ENCODE measurements around the gene PRIMPOL. TPM values are rescaled to one million over a fixed set of nuclear protein-coding genes. Genes with fewer than 3 reads are reported as not detected.
A peak's percentile ranks its signal among the peaks of the same experiment; 100 is the strongest.
"Not testable (repeated sequence)": the region's sequence is repeated elsewhere in the genome, so short reads cannot be mapped to it uniquely, and the experiment has no call there.

Gene PRIMPOL, protein sequence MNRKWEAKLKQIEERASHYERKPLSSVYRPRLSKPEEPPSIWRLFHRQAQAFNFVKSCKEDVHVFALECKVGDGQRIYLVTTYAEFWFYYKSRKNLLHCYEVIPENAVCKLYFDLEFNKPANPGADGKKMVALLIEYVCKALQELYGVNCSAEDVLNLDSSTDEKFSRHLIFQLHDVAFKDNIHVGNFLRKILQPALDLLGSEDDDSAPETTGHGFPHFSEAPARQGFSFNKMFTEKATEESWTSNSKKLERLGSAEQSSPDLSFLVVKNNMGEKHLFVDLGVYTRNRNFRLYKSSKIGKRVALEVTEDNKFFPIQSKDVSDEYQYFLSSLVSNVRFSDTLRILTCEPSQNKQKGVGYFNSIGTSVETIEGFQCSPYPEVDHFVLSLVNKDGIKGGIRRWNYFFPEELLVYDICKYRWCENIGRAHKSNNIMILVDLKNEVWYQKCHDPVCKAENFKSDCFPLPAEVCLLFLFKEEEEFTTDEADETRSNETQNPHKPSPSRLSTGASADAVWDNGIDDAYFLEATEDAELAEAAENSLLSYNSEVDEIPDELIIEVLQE
- total RNA-seq: 10.1 TPM
- polyA plus RNA-seq: 10 to 100 TPM; 11.4 to 20.1 (median 17.0) TPM

DNA sequence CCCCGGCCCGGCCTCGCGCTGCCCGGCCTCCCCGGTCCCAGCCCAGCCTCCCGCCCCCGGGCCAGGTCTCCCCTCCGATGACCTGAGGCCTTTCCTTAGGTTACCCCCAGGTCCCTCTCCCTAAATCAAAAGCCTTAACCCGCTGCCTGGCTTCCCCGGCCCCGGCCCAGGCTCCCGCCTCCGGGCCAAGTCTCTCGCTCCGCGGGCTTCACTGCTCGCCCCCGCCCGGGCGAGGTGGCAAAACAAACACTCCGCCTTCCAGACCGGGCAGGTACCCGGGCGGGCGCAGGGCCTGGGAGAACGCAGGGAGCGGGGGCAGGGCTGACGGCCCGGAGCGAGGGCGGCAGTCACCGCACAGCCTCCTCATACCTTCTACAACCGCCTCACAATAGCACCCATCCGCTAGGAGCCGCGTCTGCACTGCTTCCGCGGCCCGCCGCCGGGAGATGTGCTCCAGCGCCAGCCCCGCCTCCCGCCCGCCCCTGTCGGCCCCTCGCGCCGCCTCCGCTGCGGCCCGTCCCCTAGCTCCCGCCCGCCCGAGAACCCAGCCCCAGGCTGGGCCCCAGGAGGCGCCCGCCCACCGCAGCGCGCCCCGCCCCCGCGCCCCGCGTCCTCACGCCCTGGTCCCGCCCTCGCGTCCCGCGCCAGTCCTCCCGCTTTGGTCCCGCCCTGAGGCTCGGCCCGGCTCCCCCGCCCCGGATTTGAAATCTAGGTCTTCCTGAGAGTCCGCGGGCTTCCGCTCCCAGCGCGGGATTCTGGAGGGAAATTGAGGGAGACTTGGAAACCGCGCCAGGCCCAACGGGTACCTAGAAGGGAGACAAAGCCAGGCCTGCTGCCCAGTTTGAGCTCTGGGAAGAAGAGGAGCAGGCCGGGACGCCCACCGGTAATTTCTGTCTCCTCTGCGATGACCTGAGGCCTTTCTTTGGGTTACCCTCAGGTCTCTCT, at the start of gene PRIMPOL, which contains the start of gene CASP3:
TSS of gene PRIMPOL (plus strand) at position 713 of the 945 bp plus-strand sequence. CDS start 7,403 bp downstream, outside the sequence.
TSS of gene CASP3 (minus strand) at position 422 of the 945 bp plus-strand sequence. CDS start 10,994 bp downstream, outside the sequence.
- Mint-ChIP-seq H3K9me3 (no peaks in the 10 kb centered on the region), H3K27ac (peak within 1 kb of the TSS; percentile 82 to 94 (median 94)), H3K4me3 (peak within 1 kb of the TSS; percentile 94 to 97 (median 94)), H3K27me3 (no peaks in the 10 kb centered on the region), H3K4me1 (peaks cover 28 to 61% (median 43%) of the 10 kb centered on the region in 4 donors), H3K36me3 (peaks cover 26% of the 10 kb centered on the region)
- Histone ChIP-seq H3K9me3 (ENCODE audit: control insufficient read depth in 2 of 2, low read length in 2 of 2) (no peaks in the 10 kb centered on the region), H3K36me3 (ENCODE audit: control insufficient read depth, insufficient read depth, low read length) (peaks cover 11% of the 10 kb centered on the region), H3K4me3 (ENCODE audit: low read depth, low read length) (peak within 1 kb of the TSS; percentile 89), H3K4me1 (ENCODE audit: control insufficient read depth, insufficient read depth, low read length, poor library complexity, severe bottlenecking) (peaks cover 46% of the 10 kb centered on the region), H3K27me3 (ENCODE audit: control insufficient read depth, insufficient read depth, low read length) (no peaks in the 10 kb centered on the region), H3K27ac (ENCODE audit: insufficient read depth, low read length, poor library complexity, severe bottlenecking) (peak within 1 kb of the TSS; percentile 84)
- ATAC-seq (ENCODE audit: low read depth in 2 of 2) (peak; percentile 91 to 94), DNase-seq (peak; percentile 92 to 95 (median 95))

DNA sequence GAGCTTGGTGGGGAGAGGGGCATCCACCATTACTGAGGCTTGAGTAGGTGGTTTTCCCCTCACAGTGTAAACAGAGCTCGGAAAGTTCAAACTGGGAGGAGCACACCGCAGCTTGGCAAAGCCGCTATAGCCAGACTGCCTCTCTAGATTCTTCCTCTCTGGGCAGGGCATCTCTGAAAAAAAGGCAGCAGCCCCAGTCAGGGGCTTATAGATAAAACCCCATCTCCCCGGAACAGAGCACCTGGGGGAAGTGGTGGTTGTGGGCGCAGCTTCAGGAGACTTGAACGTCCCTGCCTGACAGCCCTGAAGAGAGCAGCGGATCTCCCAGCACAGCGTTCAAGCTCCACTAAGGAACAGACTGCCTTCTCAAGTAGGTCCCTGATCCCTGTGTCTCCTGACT, 48.6 kb upstream of the PRIMPOL start:
- H3K4me1 Mint-ChIP-seq; H3K9me3 ChIP-seq (ENCODE audit: control insufficient read depth in 2 of 2, low read length in 2 of 2); H3K27ac Mint-ChIP-seq; H3K36me3 ChIP-seq (ENCODE audit: control insufficient read depth, insufficient read depth, low read length); H3K4me1 ChIP-seq (ENCODE audit: control insufficient read depth, insufficient read depth, low read length, poor library complexity, severe bottlenecking); H3K4me3 Mint-ChIP-seq; ATAC-seq (ENCODE audit: low read depth in 2 of 2); H3K27me3 ChIP-seq (ENCODE audit: control insufficient read depth, insufficient read depth, low read length); H3K4me3 ChIP-seq (ENCODE audit: low read depth, low read length); H3K36me3 Mint-ChIP-seq; H3K27ac ChIP-seq (ENCODE audit: insufficient read depth, low read length, poor library complexity, severe bottlenecking): not testable (repeated sequence)
- DNase-seq: peak in 1 of 3 donors; percentile 43
- Mint-ChIP-seq H3K9me3 (peaks cover 0 to 27% (median 9%) of the 10 kb centered on the region in 7 donors), H3K27me3 (peaks cover 42% of the 10 kb centered on the region)

DNA sequence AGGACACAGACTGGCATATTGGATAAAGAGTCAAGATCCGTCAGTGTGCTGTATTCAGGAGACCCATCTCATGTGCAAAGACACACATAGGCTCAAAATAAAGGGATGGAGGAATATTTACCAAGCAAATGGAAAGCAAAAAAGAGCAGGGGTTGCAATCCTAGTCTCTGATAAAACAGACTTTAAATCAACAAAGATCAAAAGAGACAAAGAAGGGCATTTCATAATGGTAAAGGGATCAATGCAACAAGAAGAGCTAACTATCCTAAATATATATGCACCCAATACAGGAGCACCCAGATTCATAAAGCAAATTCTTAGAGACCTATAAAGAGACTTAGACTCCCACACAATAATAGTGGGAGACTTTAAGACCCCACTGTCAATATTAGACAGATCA, 46.7 kb upstream of the PRIMPOL start:
- not testable (repeated sequence) for DNase-seq; H3K4me1 ChIP-seq (ENCODE audit: control insufficient read depth, insufficient read depth, low read length, poor library complexity, severe bottlenecking); H3K27ac Mint-ChIP-seq; H3K27me3 ChIP-seq (ENCODE audit: control insufficient read depth, insufficient read depth, low read length); H3K36me3 ChIP-seq (ENCODE audit: control insufficient read depth, insufficient read depth, low read length); H3K4me3 ChIP-seq (ENCODE audit: low read depth, low read length); H3K27ac ChIP-seq (ENCODE audit: insufficient read depth, low read length, poor library complexity, severe bottlenecking); H3K4me1 Mint-ChIP-seq; H3K9me3 ChIP-seq (ENCODE audit: control insufficient read depth in 2 of 2, low read length in 2 of 2); ATAC-seq (ENCODE audit: low read depth in 2 of 2); H3K36me3 Mint-ChIP-seq; H3K4me3 Mint-ChIP-seq
- Mint-ChIP-seq H3K9me3 (peaks cover 0 to 37% (median 10%) of the 10 kb centered on the region in 7 donors), H3K27me3 (peaks cover 38% of the 10 kb centered on the region)

GRCh38 chr4:184607429-184607828, 42.1 kb upstream of the PRIMPOL start:
- not testable (repeated sequence) for H3K27ac ChIP-seq (ENCODE audit: insufficient read depth, low read length, poor library complexity, severe bottlenecking); ATAC-seq (ENCODE audit: low read depth in 2 of 2); H3K36me3 Mint-ChIP-seq; H3K4me1 Mint-ChIP-seq; H3K36me3 ChIP-seq (ENCODE audit: control insufficient read depth, insufficient read depth, low read length); H3K9me3 ChIP-seq (ENCODE audit: control insufficient read depth in 2 of 2, low read length in 2 of 2); H3K4me3 ChIP-seq (ENCODE audit: low read depth, low read length); DNase-seq; H3K4me3 Mint-ChIP-seq; H3K27ac Mint-ChIP-seq; H3K27me3 ChIP-seq (ENCODE audit: control insufficient read depth, insufficient read depth, low read length); H3K4me1 ChIP-seq (ENCODE audit: control insufficient read depth, insufficient read depth, low read length, poor library complexity, severe bottlenecking)
- Mint-ChIP-seq H3K27me3 (peaks cover 21% of the 10 kb centered on the region), H3K9me3 (peaks cover 0 to 37% (median 11%) of the 10 kb centered on the region in 7 donors)

DNA sequence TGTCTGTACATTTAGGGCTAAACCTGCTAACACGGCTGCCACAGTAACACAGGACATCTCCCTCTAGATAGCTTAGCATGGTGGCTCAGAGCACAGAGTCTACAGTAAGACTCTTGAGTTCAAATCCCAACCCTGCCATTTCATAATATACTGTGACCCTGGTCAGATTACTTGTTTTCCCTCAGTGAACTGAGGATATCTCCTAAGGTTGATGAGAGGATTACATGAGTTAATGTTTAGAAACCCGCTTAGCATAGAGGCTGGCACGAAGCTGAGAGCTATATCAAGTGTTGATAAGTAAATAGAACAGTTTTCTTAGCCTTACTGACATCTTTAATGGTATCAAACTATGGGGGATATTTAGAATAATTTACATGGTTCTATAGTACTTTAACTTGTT, 37.5 kb upstream of the PRIMPOL start:
- Histone ChIP-seq H3K4me3 (ENCODE audit: low read depth, low read length) (no peak overlapping the region), H3K27me3 (ENCODE audit: control insufficient read depth, insufficient read depth, low read length) (no peaks in the 10 kb centered on the region), H3K4me1 (ENCODE audit: control insufficient read depth, insufficient read depth, low read length, poor library complexity, severe bottlenecking) (no peaks in the 10 kb centered on the region), H3K36me3 (ENCODE audit: control insufficient read depth, insufficient read depth, low read length) (no peaks in the 10 kb centered on the region), H3K27ac (ENCODE audit: insufficient read depth, low read length, poor library complexity, severe bottlenecking) (no peak overlapping the region), H3K9me3 (ENCODE audit: control insufficient read depth in 2 of 2, low read length in 2 of 2) (no peaks in the 10 kb centered on the region)
- Mint-ChIP-seq H3K36me3 (peaks cover 7% of the 10 kb centered on the region), H3K27me3 (no peaks in the 10 kb centered on the region), H3K27ac (no peak overlapping the region), H3K4me3 (no peak overlapping the region), H3K4me1 (no peaks in the 10 kb centered on the region), H3K9me3 (peaks cover 0 to 18% (median 7%) of the 10 kb centered on the region in 7 donors)
- no peak for ATAC-seq (ENCODE audit: low read depth in 2 of 2)
- DNase-seq: no peak

DNA sequence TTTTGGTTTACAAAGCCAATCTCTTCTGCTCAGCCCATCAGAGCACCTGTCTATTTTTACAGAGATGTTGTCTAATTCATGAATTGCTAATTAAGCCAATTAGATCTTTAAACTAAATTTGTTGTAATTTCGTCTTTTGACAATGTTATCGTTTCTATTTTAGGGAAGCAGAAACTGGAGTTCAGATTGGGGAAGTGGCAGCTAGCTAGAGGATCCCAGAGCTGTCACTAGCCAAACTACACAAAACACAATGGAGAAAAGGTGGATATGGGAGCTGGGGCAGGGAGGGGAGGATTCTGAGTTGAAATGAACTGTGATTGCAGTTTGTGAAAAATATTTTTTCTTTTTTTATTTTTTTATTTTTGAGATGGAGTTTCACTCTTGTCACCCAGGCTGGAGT, 36.1 kb upstream of the PRIMPOL start:
- Mint-ChIP-seq H3K9me3 (peaks cover 0 to 18% (median 7%) of the 10 kb centered on the region in 7 donors), H3K4me3 (no peak overlapping the region), H3K4me1 (no peaks in the 10 kb centered on the region), H3K27me3 (no peaks in the 10 kb centered on the region), H3K27ac (no peak overlapping the region), H3K36me3 (peaks cover 7% of the 10 kb centered on the region)
- Histone ChIP-seq H3K27me3 (ENCODE audit: control insufficient read depth, insufficient read depth, low read length) (no peaks in the 10 kb centered on the region), H3K4me1 (ENCODE audit: control insufficient read depth, insufficient read depth, low read length, poor library complexity, severe bottlenecking) (no peaks in the 10 kb centered on the region), H3K4me3 (ENCODE audit: low read depth, low read length) (no peak overlapping the region), H3K27ac (ENCODE audit: insufficient read depth, low read length, poor library complexity, severe bottlenecking) (no peak overlapping the region), H3K36me3 (ENCODE audit: control insufficient read depth, insufficient read depth, low read length) (no peaks in the 10 kb centered on the region), H3K9me3 (ENCODE audit: control insufficient read depth in 2 of 2, low read length in 2 of 2) (no peaks in the 10 kb centered on the region)
- DNase-seq (no peak), ATAC-seq (ENCODE audit: low read depth in 2 of 2) (no peak)

- Mint-ChIP-seq H3K9me3 (peaks cover 0 to 15% (median 7%) of the 10 kb centered on the region in 7 donors), H3K27ac (no peak overlapping the region), H3K4me1 (no peaks in the 10 kb centered on the region), H3K27me3 (no peaks in the 10 kb centered on the region), H3K36me3 (peaks cover 7% of the 10 kb centered on the region), H3K4me3 (no peak overlapping the region)
- Histone ChIP-seq H3K4me3 (ENCODE audit: low read depth, low read length) (no peak overlapping the region), H3K9me3 (ENCODE audit: control insufficient read depth in 2 of 2, low read length in 2 of 2) (no peaks in the 10 kb centered on the region), H3K36me3 (ENCODE audit: control insufficient read depth, insufficient read depth, low read length) (no peaks in the 10 kb centered on the region), H3K27ac (ENCODE audit: insufficient read depth, low read length, poor library complexity, severe bottlenecking) (no peak overlapping the region), H3K27me3 (ENCODE audit: control insufficient read depth, insufficient read depth, low read length) (no peaks in the 10 kb centered on the region), H3K4me1 (ENCODE audit: control insufficient read depth, insufficient read depth, low read length, poor library complexity, severe bottlenecking) (no peaks in the 10 kb centered on the region)
- ATAC-seq (ENCODE audit: low read depth in 2 of 2) (no peak), DNase-seq (no peak)
These were observed 35.0 kb upstream of the PRIMPOL start for GRCh38 chr4:184614509-184614908.
